HepG2 (cell line): ENCODE measurements around the gene CEP120. TPM values are rescaled to one million over a fixed set of nuclear protein-coding genes. Genes with fewer than 3 reads are reported as not detected.

ENCODE experiments used
- ATAC-seq: fragments of 200-7000 bp; cut with Tn5 transposase; 3 replicates; pipeline ENCODE4 v1.9.1; 2020; ENCODE audit warnings: mild to moderate bottlenecking, moderate library complexity
- BruUV-seq: library from RNA; stranded (reverse); fragments of 400-500 nt; replicated peaks from 2 replicates; lab custom pipeline; 2021; lab: Mats Ljungman, UMichigan
- CTCF ChIA-PET: fragments of 300-600 bp; formaldehyde crosslinking; extraction: SDS; loops from one replicate; lab custom pipeline; 2021; ENCODE audit warnings: low total read pairs, inconsistent platforms, low intra/inter-chr PET ratio; lab: Yijun Ruan, JAX
- POLR2A ChIA-PET: fragments of 350-600 bp; sonication (Branson Sonifier 250); formaldehyde crosslinking; loops from one replicate; lab custom pipeline; 2020; ENCODE audit warnings: antibody characterized with exemption, inconsistent platforms; lab: Yijun Ruan, JAX
- DNase-seq: peaks from one replicate; pipeline ENCODE4 v3.0.0-alpha.2; 2015; ENCODE audit warnings: low spot score
- FAIRE-seq: peaks from 3 replicates; lab custom pipeline; 2011; peaks lifted over from hg19 to GRCh38; lab: Jason Lieb, UNC
- H2AFZ ChIP-seq: one replicate; pipeline ENCODE4 v1.6.1; 2011; ENCODE audit warnings: low read length, inconsistent platforms
- H3K27ac ChIP-seq: fragments of 300-600 bp; 3 replicates; pipeline ENCODE4 v1.8.0; 2011; ENCODE audit warnings: mixed run types, mild to moderate bottlenecking, mixed read lengths, low read length, inconsistent platforms; ENCODE audit not compliant: insufficient read depth; ENCODE audit errors: extremely low read length
- H3K27me3 ChIP-seq, 2 experiments: fragments of 200-600 bp in 1 of 2; 2 replicates in 1 of 2; 3 replicates in 1 of 2; pipeline versions ENCODE4 v1.6.0 to v1.8.0; 2011; ENCODE audit warnings: low read length in 2 of 2, mild to moderate bottlenecking in 2 of 2, moderate library complexity in 2 of 2, inconsistent platforms in 1 of 2; ENCODE audit not compliant: insufficient read depth in 2 of 2, control insufficient read depth in 1 of 2
- H3K36me3 ChIP-seq, 2 experiments: fragments of 200-600 bp in 1 of 2; replicated peaks in 1 of 2; 2 replicates in 1 of 2; 3 replicates in 1 of 2; pipeline versions ENCODE4 v1.5.1 to v1.8.0; 2011; ENCODE audit warnings: low read length in 2 of 2, inconsistent platforms in 1 of 2; ENCODE audit not compliant: insufficient read depth in 2 of 2, control insufficient read depth in 1 of 2
- H3K4me1 ChIP-seq: 2 replicates; pipeline ENCODE4 v1.5.1; 2012; ENCODE audit warnings: low read length, inconsistent platforms; ENCODE audit not compliant: insufficient read depth
- H3K4me2 ChIP-seq: 2 replicates; pipeline ENCODE4 v1.6.0; 2011; ENCODE audit warnings: low read depth, low read length, inconsistent platforms
- H3K4me3 ChIP-seq, 3 experiments: fragments of 200-600 bp in 1 of 3; sonication (generic), shearing (Covaris generic) in 1 of 3; replicated peaks in 1 of 3; 2 replicates each; pipeline ENCODE4 v1.5.1; 2011 to 2016; ENCODE audit warnings: low read length in 3 of 3, inconsistent platforms in 2 of 3, low read depth in 2 of 3, mild to moderate bottlenecking in 2 of 3, control low read depth in 1 of 3, mixed read lengths in 1 of 3; ENCODE audit not compliant: insufficient read depth in 1 of 3
- H3K79me2 ChIP-seq: one replicate; pipeline ENCODE4 v1.6.1; 2011; ENCODE audit warnings: low read length, inconsistent platforms; ENCODE audit not compliant: insufficient read depth
- H3K9ac ChIP-seq: 2 replicates; pipeline ENCODE4 v1.6.0; 2011; ENCODE audit warnings: mild to moderate bottlenecking, low read depth, low read length, inconsistent platforms; ENCODE audit not compliant: insufficient read depth
- H3K9me3 ChIP-seq: 2 replicates; pipeline ENCODE4 v1.5.1; 2012; ENCODE audit warnings: mild to moderate bottlenecking, low read length
- H4K20me1 ChIP-seq: 2 replicates; pipeline ENCODE4 v1.6.0; 2011; ENCODE audit warnings: inconsistent platforms, mild to moderate bottlenecking, low read length, moderate library complexity; ENCODE audit not compliant: insufficient read depth
- FOXK2 ChIP-seq: fragments of 450-650 bp; IDR thresholded peaks from 2 replicates; pipeline ENCODE4 v1.6.1; 2016
- NFAT5 ChIP-seq: sonication (generic); formaldehyde crosslinking; IDR thresholded peaks from 2 replicates; pipeline ENCODE4 v1.4.0; 2020; ENCODE audit warnings: missing genetic modification reagents
- PRMT3 ChIP-seq: sonication (generic); formaldehyde crosslinking; IDR thresholded peaks from 2 replicates; pipeline ENCODE4 v1.8.1; 2022; ENCODE audit warnings: low read depth, mild to moderate bottlenecking, moderate library complexity, missing genetic modification reagents, borderline replicate concordance
- SNAI1 ChIP-seq: sonication (generic); formaldehyde crosslinking; IDR thresholded peaks from 2 replicates; pipeline ENCODE4 v1.5.0; 2020; ENCODE audit warnings: mild to moderate bottlenecking, missing genetic modification reagents, borderline replicate concordance
- SNAPC5 ChIP-seq: sonication (generic); formaldehyde crosslinking; IDR thresholded peaks from 2 replicates; pipeline ENCODE4 v1.8.1; 2023; ENCODE audit warnings: mild to moderate bottlenecking, missing genetic modification reagents, borderline replicate concordance
- ZNF567 ChIP-seq: sonication (generic); formaldehyde crosslinking; IDR thresholded peaks from 2 replicates; pipeline ENCODE4 v1.8.1; 2023; ENCODE audit warnings: mild to moderate bottlenecking, missing genetic modification reagents, borderline replicate concordance
- WGBS: methylation state at CpG from one replicate; pipeline ENCODE4 v1.1.6; 2017; ENCODE audit warnings: low lambda C conversion rate; 5-methylcytosine and 5-hydroxymethylcytosine counted together
- in situ Hi-C: cut with HindIII; loops from 2 replicates; pipeline ENCODE4 v1.10.0; 2017; ENCODE audit warnings: low pct_unique_long_range_greater_than_20kb; ENCODE audit not compliant: extremely low pct_ligation_motif_present
- intact Hi-C: fragments of 100-400 bp; cut with micrococcal nuclease; formaldehyde crosslinking; loops from one replicate; pipeline ENCODE4 v1.10.0; 2022; ENCODE audit not compliant: unreplicated experiment
- polyA plus RNA-seq, 8 experiments: library from polyadenylated mRNA; depleted of rRNA in 3 of 8; stranded (reverse) in 7 of 8; unstranded in 1 of 8; fragments of >200 nt; fragmentation: Illumina TruSeq in 4 of 8; extraction: Trizol in 4 of 8; gene quantifications; 2 replicates each; pipeline versions ENCODE4 v1.2.1 to v1.2.3, GENCODE V29; 2011 to 2016; ENCODE audit warnings: low read depth in 4 of 8, missing spikeins in 1 of 8, mixed read lengths in 1 of 8; ENCODE audit not compliant: insufficient read depth in 1 of 8
- total RNA-seq, 5 experiments: library from RNA; depleted of rRNA; stranded (reverse); fragments of >200 nt; fragmentation: Illumina TruSeq; extraction: Trizol; gene quantifications; 2 replicates each; pipeline ENCODE4 v1.2.3, GENCODE V29; 2016; ENCODE audit warnings: low read depth in 1 of 5
- TF ChIP-seq, protein P1 (sequence below): sonication (generic); formaldehyde crosslinking; conservative IDR thresholded peaks from 2 replicates; pipeline ENCODE4 v1.8.0; 2022; ENCODE audit warnings: missing genetic modification reagents

Gene CEP120
- total and polyA plus RNA-seq, 2 of the 13 experiments (the other 11 are each of a cell fraction or from before 2014, with no cell fraction given), result 8.0 to 14.7 TPM

GRCh38 chr5:123358751-123359150, 64.5 kb downstream of the CEP120 start:
- ChIA-PET POLR2A (no interaction called here), CTCF (no interaction called here)
- H2AFZ ChIP-seq, result no peak overlapping the region
- peaks cover 0 to 5% of the 10 kb centered on the region in 2 experiments; a peak in 1 of 5 replicates for H3K36me3 ChIP-seq
- TF ChIP-seq, protein P1, sequence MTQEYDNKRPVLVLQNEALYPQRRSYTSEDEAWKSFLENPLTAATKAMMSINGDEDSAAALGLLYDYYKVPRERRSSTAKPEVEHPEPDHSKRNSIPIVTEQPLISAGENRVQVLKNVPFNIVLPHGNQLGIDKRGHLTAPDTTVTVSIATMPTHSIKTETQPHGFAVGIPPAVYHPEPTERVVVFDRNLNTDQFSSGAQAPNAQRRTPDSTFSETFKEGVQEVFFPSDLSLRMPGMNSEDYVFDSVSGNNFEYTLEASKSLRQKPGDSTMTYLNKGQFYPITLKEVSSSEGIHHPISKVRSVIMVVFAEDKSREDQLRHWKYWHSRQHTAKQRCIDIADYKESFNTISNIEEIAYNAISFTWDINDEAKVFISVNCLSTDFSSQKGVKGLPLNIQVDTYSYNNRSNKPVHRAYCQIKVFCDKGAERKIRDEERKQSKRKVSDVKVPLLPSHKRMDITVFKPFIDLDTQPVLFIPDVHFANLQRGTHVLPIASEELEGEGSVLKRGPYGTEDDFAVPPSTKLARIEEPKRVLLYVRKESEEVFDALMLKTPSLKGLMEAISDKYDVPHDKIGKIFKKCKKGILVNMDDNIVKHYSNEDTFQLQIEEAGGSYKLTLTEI, result no peak
- TF ChIP-seq NFAT5 (CRISPR knock-in tag) (no peak), FOXK2 (no peak), ZNF567 (no peak), PRMT3 (CRISPR knock-in tag) (no peak), SNAI1 (CRISPR knock-in tag) (no peak), SNAPC5 (CRISPR knock-in tag) (no peak)
- FAIRE-seq (no peak), DNase-seq (no peak), ATAC-seq (no peak)
- 96% methylated on average over 1 of the region's 1 CpG for WGBS
- H3K4me1 ChIP-seq, result no peaks in the 10 kb centered on the region
- no peak overlapping the region for H3K4me3 ChIP-seq
- no peak overlapping the region for H3K9ac ChIP-seq
- intact Hi-C loops, result no loop called here
- no TSS peak for BruUV-seq
- H3K79me2 ChIP-seq, result no peaks in the 10 kb centered on the region
- H3K9me3 ChIP-seq, result 0 out of 2 replicates have a peak, but pooled peaks cover 3% of the 10 kb centered on the region
- no peaks in the 10 kb centered on the region for H4K20me1 ChIP-seq
- H3K27me3 ChIP-seq, result no peaks in the 10 kb centered on the region
- no peak overlapping the region for H3K4me2 ChIP-seq
- in situ Hi-C loops, result no loop called here
- no peak overlapping the region for H3K27ac ChIP-seq
